ENCODE results near the gene NUP210. TPM values are rescaled to one million over a fixed set of nuclear protein-coding genes. Genes with fewer than 3 reads are reported as not detected.

NUP210 gene
- total and polyA plus RNA-seq, 2 donors (not counting 3 experiments of a cell fraction or from before 2014, with no cell fraction given): 0.14 to 0.84 TPM

DNA sequence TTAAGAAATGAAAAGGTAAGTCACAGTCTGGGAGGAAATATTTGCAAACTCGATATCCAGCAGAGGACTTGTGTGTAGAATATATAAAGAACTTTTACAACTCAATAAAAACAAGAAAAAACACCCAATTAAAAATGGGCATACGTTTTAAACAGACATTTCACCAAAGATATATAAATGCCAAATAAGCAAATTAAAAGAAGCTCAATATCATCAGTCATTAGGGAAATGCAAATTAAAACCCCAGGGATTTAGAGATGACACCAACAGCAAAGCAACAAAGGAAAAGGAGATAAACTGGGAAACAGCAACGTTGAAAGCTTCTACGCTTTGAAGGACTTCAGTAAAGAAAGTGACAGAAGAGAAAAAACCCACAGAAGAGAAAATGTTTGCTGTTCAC, 132.3 kb downstream of the NUP210 start:
- Histone ChIP-seq H3K4me2 (ENCODE audit: insufficient read depth, low read length) (no peak overlapping the region), H3K27ac (ENCODE audit: insufficient read depth, low read depth, low read length) (no peak overlapping the region), H3K36me3 (ENCODE audit: control insufficient read depth in 2 of 2, extremely low read depth in 1 of 2, insufficient read depth in 2 of 2, low read length in 2 of 2) (no peaks in the 10 kb centered on the region), H3K9me1 (replicated peaks; ENCODE audit: control insufficient read depth, extremely low read depth, insufficient read depth, low read length) (no peaks in the 10 kb centered on the region), H2AFZ (ENCODE audit: low read depth, low read length) (no peak overlapping the region), H4K20me1 (replicated peaks; ENCODE audit: control insufficient read depth, extremely low read depth, insufficient read depth, low read length) (no peaks in the 10 kb centered on the region), H3K27me3 (ENCODE audit: control insufficient read depth in 2 of 2, insufficient read depth in 2 of 2, low read length in 2 of 2) (peaks cover 9 to 12% of the 10 kb centered on the region in 2 experiments), H3K79me2 (ENCODE audit: control insufficient read depth, insufficient read depth, low read length) (no peaks in the 10 kb centered on the region), H3K9me3 (replicated peaks; ENCODE audit: control insufficient read depth, insufficient read depth, low read length) (peaks cover 2% of the 10 kb centered on the region), H3K4me3 (replicated peaks in 1 of 3; ENCODE audit: insufficient read depth in 1 of 3, low read depth in 1 of 3, low read length in 3 of 3) (no peak overlapping the region), H3K9ac (replicated peaks; ENCODE audit: extremely low read depth, insufficient read depth, low read length) (no peak overlapping the region), H3K4me1 (ENCODE audit: control insufficient read depth, extremely low read depth, insufficient read depth, low read length) (no peaks in the 10 kb centered on the region)
- ChIA-PET POLR2A (no interaction called here), CTCF (no interaction called here)
- intact Hi-C loops (cut with micrococcal nuclease): no loop called here
- BruUV-seq (replicated peaks): no TSS peak
- TF ChIP-seq POLR2AphosphoS5 (IDR thresholded peaks at IDR 0.05; ENCODE audit: insufficient read depth, low read depth, low read length) (no peak), JUN (IDR thresholded peaks at IDR 0.05; ENCODE audit: borderline replicate concordance, insufficient read depth, insufficient read length, low read depth) (no peak), FOS (IDR thresholded peaks at IDR 0.05; ENCODE audit: borderline replicate concordance, insufficient read depth, low read length) (no peak), EZH2 (IDR thresholded peaks at IDR 0.05; ENCODE audit: borderline replicate concordance, low read depth, low read length, severe bottlenecking) (no peak), POLR2A (IDR thresholded peaks at IDR 0.05; ENCODE audit: low read depth, low read length) (no peak), GATA2 (IDR thresholded peaks at IDR 0.05; ENCODE audit: insufficient read depth, insufficient read length, low read depth, low read length) (no peak), MYC (IDR thresholded peaks at IDR 0.05; ENCODE audit: low read depth, low read length) (no peak), MAX (IDR thresholded peaks at IDR 0.05; ENCODE audit: insufficient read depth, insufficient read length) (no peak)
- TF ChIP-seq, protein P1, sequence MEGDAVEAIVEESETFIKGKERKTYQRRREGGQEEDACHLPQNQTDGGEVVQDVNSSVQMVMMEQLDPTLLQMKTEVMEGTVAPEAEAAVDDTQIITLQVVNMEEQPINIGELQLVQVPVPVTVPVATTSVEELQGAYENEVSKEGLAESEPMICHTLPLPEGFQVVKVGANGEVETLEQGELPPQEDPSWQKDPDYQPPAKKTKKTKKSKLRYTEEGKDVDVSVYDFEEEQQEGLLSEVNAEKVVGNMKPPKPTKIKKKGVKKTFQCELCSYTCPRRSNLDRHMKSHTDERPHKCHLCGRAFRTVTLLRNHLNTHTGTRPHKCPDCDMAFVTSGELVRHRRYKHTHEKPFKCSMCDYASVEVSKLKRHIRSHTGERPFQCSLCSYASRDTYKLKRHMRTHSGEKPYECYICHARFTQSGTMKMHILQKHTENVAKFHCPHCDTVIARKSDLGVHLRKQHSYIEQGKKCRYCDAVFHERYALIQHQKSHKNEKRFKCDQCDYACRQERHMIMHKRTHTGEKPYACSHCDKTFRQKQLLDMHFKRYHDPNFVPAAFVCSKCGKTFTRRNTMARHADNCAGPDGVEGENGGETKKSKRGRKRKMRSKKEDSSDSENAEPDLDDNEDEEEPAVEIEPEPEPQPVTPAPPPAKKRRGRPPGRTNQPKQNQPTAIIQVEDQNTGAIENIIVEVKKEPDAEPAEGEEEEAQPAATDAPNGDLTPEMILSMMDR (IDR thresholded peaks at IDR 0.05; ENCODE audit: extremely low read depth in 1 of 2, insufficient read depth in 1 of 2, low read depth in 1 of 2, low read length in 2 of 2): no peak
- FAIRE-seq (no peak), DNase-seq (ENCODE audit: low read depth, low spot score) (no peak)
- dilution Hi-C loops (cut with MboI; ENCODE audit: extremely low pct_ligation_motif_present, low sequenced_read_pairs): no loop called here

Measured in endothelial cell of umbilical vein (primary cell).